OCI-LY1 (cell line): ENCODE results near the gene SORBS1.

Experiments
- H2AFZ ChIP-seq: fragments of 200-600 bp; sonication (generic), shearing (Covaris generic); 2 replicates; pipeline ENCODE4 v1.6.0; 2014; ENCODE audit warnings: antibody characterized with exemption, mild to moderate bottlenecking, low read length
- H3F3A ChIP-seq: fragments of 200-600 bp; sonication (generic), shearing (Covaris generic); 2 replicates; pipeline ENCODE4 v1.6.0; 2014; ENCODE audit warnings: mild to moderate bottlenecking, antibody characterized with exemption, low read length, moderate library complexity; ENCODE audit not compliant: insufficient read depth
- H3K27ac ChIP-seq: fragments of 200-600 bp; sonication (generic); 2 replicates; pipeline ENCODE4 v1.5.1; 2014; ENCODE audit warnings: low read length, mixed run types, mild to moderate bottlenecking, low read depth; ENCODE audit not compliant: poor library complexity, severe bottlenecking
- H3K27me3 ChIP-seq: fragments of 200-600 bp; sonication (generic); 2 replicates; pipeline ENCODE4 v1.6.0; 2014; ENCODE audit warnings: antibody characterized with exemption, mild to moderate bottlenecking, low read length, moderate library complexity; ENCODE audit not compliant: insufficient read depth
- H3K36me3 ChIP-seq: fragments of 200-600 bp; sonication (generic); 2 replicates; pipeline ENCODE4 v1.6.1; 2014; ENCODE audit warnings: mild to moderate bottlenecking, antibody characterized with exemption, low read length, moderate library complexity, mixed read lengths; ENCODE audit not compliant: insufficient read depth
- H3K4me1 ChIP-seq: fragments of 200-600 bp; sonication (generic); 2 replicates; pipeline ENCODE4 v1.5.1; 2014; ENCODE audit warnings: mild to moderate bottlenecking, low read length, moderate library complexity; ENCODE audit not compliant: insufficient read depth, severe bottlenecking
- H3K4me2 ChIP-seq: fragments of 200-600 bp; sonication (generic), shearing (Covaris generic); 2 replicates; pipeline ENCODE4 v1.6.1; 2014; ENCODE audit warnings: low read length
- H3K4me3 ChIP-seq: fragments of 200-600 bp; sonication (generic); 2 replicates; pipeline ENCODE4 v1.5.1; 2014; ENCODE audit warnings: low read length, low read depth, mild to moderate bottlenecking, mixed read lengths; ENCODE audit not compliant: poor library complexity, severe bottlenecking
- H3K79me2 ChIP-seq: fragments of 200-600 bp; shearing (Covaris generic); 2 replicates; pipeline ENCODE4 v1.6.1; 2016; ENCODE audit warnings: mixed run types, low read length, mixed read lengths; ENCODE audit not compliant: insufficient read depth
- H3K9ac ChIP-seq: fragments of 200-600 bp; sonication (generic), shearing (Covaris generic); 2 replicates; pipeline ENCODE4 v1.6.1; 2014; ENCODE audit warnings: mild to moderate bottlenecking, low read length, mixed read lengths
- H3K9me2 ChIP-seq: fragments of 200-600 bp; sonication (generic), shearing (Covaris generic); 2 replicates; pipeline ENCODE4 v1.6.1; 2014; ENCODE audit warnings: low read depth, mild to moderate bottlenecking, low read length, mixed read lengths
- H3K9me3 ChIP-seq: fragments of 200-600 bp; shearing (Covaris generic); 2 replicates; pipeline ENCODE4 v1.6.1; 2014; ENCODE audit warnings: low read length, mixed read lengths
- H4K20me1 ChIP-seq: fragments of 200-600 bp; sonication (generic), shearing (Covaris generic); 2 replicates; pipeline ENCODE4 v1.6.0; 2016; ENCODE audit warnings: mild to moderate bottlenecking, low read length; ENCODE audit not compliant: insufficient read depth
- EZH2 ChIP-seq: fragments of 200-600 bp; sonication (generic), shearing (Covaris generic); IDR thresholded peaks from 2 replicates; pipeline ENCODE4 v1.8.0; 2017; ENCODE audit warnings: borderline replicate concordance, mixed run types, mild to moderate bottlenecking, antibody characterized with exemption, low read length, moderate library complexity, mixed read lengths
- TF ChIP-seq, protein P1 (sequence below): fragments of 200-600 bp; sonication (generic), shearing (Covaris generic); IDR thresholded peaks from 2 replicates; pipeline ENCODE4 v1.5.1; 2017; ENCODE audit warnings: mild to moderate bottlenecking, antibody characterized with exemption, low read length, moderate library complexity, mixed read lengths

SORBS1 gene

DNA sequence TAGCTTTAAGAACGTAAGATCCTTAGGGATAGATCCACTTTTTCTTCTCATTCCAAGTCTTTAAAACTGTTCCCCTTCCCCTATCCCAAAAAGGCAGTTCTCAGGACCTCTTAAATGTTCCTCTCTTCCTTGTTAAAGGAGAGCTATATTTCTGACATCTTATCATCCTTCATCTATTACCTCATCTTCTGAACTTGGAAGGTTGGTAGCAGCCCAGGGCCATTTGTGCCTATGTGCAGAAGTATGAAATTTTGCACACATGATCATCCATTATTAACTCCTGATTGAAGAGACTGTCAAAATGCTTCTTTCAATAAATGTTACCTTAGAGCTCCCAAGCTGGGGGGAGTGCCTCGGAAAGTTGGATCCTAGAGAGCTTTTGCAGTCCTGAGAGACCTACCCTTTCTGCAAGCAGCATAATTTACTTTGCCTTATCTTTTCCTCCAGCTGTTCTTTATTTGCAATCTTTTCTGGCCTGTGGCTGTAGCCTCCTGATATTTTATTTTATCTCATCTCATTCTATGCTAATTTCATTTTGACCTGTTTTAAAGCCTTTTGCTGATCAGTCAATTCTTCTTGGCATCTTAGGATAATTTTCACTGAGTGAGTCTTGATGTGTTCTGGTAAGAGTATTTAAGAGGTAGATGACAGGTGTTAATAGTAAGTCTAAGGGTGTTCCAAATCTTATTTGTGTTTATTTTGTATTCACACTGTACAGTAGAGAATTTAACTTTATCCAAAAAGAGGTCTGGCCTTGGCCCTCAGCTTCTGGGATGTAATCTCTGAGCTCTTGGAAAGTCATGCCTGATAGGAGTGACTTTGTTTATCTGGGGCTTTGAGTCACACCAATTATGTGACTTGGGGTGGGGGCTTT lies 135.3 kb downstream of the SORBS1 start:
- no peak overlapping the region for H3K4me3 ChIP-seq
- no peak overlapping the region for H2AFZ ChIP-seq
- H3K36me3 ChIP-seq, result no peaks in the 10 kb centered on the region
- no peak overlapping the region for H3K27ac ChIP-seq
- no peaks in the 10 kb centered on the region for H3K9me2 ChIP-seq
- no peaks in the 10 kb centered on the region for H3K9me3 ChIP-seq
- TF ChIP-seq, protein P1, sequence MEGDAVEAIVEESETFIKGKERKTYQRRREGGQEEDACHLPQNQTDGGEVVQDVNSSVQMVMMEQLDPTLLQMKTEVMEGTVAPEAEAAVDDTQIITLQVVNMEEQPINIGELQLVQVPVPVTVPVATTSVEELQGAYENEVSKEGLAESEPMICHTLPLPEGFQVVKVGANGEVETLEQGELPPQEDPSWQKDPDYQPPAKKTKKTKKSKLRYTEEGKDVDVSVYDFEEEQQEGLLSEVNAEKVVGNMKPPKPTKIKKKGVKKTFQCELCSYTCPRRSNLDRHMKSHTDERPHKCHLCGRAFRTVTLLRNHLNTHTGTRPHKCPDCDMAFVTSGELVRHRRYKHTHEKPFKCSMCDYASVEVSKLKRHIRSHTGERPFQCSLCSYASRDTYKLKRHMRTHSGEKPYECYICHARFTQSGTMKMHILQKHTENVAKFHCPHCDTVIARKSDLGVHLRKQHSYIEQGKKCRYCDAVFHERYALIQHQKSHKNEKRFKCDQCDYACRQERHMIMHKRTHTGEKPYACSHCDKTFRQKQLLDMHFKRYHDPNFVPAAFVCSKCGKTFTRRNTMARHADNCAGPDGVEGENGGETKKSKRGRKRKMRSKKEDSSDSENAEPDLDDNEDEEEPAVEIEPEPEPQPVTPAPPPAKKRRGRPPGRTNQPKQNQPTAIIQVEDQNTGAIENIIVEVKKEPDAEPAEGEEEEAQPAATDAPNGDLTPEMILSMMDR, result no peak
- TF ChIP-seq EZH2, result no peak
- H3F3A ChIP-seq, result no peaks in the 10 kb centered on the region
- H3K27me3 ChIP-seq, result no peaks in the 10 kb centered on the region
- H3K4me2 ChIP-seq, result no peak overlapping the region
- H3K79me2 ChIP-seq, result no peaks in the 10 kb centered on the region
- no peak overlapping the region for H3K9ac ChIP-seq
- H4K20me1 ChIP-seq, result no peaks in the 10 kb centered on the region
- no peaks in the 10 kb centered on the region for H3K4me1 ChIP-seq

DNA sequence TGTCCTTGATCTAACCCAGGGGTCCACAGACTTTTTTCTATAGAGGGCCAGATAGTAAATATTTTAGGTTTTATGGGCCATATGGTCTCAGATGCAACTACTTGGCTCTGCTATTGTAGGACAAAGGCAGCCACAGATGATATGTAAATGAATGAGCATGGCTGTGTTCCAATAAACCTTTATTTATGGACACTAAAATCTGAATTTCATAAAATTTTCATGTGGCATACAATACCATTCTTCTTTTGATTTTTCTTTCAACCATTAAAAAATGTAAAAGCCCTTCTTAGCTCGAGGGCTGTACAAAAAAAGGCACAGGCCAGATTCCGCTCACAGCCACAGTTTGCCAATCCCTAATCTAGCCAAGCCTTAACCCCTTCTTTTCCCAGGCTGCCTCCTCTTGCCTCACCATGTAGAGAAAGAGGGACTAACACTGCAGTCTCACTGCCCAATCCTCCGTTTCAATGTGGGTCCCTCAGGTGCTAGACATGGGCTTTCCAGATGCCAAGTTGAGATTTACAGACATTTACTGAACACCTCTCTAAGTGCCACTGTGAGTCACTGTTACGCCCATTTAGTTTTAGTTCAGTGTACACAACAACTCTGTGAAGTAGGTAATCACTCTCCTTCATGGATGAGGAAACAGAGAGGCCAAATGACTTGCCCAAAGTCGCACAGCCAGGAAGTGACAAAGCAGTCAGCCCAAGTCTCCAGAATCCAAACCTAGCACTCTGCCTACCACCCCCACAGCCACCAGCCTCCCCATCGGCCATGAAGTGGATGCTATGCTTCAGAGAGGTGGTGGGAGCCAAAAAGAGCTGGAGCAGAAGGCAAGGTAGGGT lies 137.8 kb downstream of the SORBS1 start:
- no peaks in the 10 kb centered on the region for H3K9me2 ChIP-seq
- no peaks in the 10 kb centered on the region for H3K27me3 ChIP-seq
- H3K27ac ChIP-seq, result no peak overlapping the region
- no peaks in the 10 kb centered on the region for H3K36me3 ChIP-seq
- H3K9ac ChIP-seq, result no peak overlapping the region
- no peaks in the 10 kb centered on the region for H3F3A ChIP-seq
- H3K9me3 ChIP-seq, result no peaks in the 10 kb centered on the region
- no peaks in the 10 kb centered on the region for H3K4me1 ChIP-seq
- H3K4me3 ChIP-seq, result no peak overlapping the region
- TF ChIP-seq, protein P1, result no peak
- TF ChIP-seq EZH2, result no peak
- no peaks in the 10 kb centered on the region for H3K79me2 ChIP-seq
- no peaks in the 10 kb centered on the region for H4K20me1 ChIP-seq
- no peak overlapping the region for H3K4me2 ChIP-seq
- no peak overlapping the region for H2AFZ ChIP-seq

DNA sequence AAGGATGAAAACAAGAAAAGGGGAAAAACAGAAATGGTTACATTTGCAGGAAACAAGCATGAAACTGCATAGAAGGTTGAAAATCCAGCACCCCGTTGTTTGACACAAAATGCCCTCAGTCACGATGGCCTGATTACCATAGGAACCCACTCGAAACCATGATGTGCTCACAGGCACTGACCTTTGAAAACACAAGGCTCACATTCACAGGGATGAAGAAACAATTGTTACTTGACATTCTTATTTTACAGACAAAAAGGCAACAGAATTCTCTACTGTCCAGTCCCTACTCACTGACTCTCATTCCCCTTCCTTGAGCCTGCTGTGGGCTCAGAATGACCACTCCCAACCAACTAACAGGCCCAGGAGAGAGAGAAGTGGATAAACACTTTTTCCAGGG lies 138.9 kb downstream of the SORBS1 start:
- Histone ChIP-seq H2AFZ (no peak overlapping the region), H3K79me2 (no peaks in the 10 kb centered on the region), H3K36me3 (no peaks in the 10 kb centered on the region), H3K27me3 (no peaks in the 10 kb centered on the region), H3K4me3 (no peak overlapping the region), H3K9ac (no peak overlapping the region), H3K9me2 (no peaks in the 10 kb centered on the region), H3K9me3 (no peaks in the 10 kb centered on the region), H3F3A (no peaks in the 10 kb centered on the region), H3K27ac (no peak overlapping the region), H3K4me2 (no peak overlapping the region), H4K20me1 (no peaks in the 10 kb centered on the region), H3K4me1 (no peaks in the 10 kb centered on the region)
- TF ChIP-seq, protein P1, result no peak
- TF ChIP-seq EZH2, result no peak
